OCI-LY1 (cell line): ENCODE data around the gene GFRA4.

Experiments
- H2AFZ ChIP-seq: fragments of 200-600 bp; sonication (generic), shearing (Covaris generic); 2 replicates; pipeline ENCODE4 v1.6.0; 2014; ENCODE audit warnings: antibody characterized with exemption, mild to moderate bottlenecking, low read length
- H3F3A ChIP-seq: fragments of 200-600 bp; sonication (generic), shearing (Covaris generic); 2 replicates; pipeline ENCODE4 v1.6.0; 2014; ENCODE audit warnings: mild to moderate bottlenecking, antibody characterized with exemption, low read length, moderate library complexity; ENCODE audit not compliant: insufficient read depth
- H3K27ac ChIP-seq: fragments of 200-600 bp; sonication (generic); 2 replicates; pipeline ENCODE4 v1.5.1; 2014; ENCODE audit warnings: low read length, mixed run types, mild to moderate bottlenecking, low read depth; ENCODE audit not compliant: poor library complexity, severe bottlenecking
- H3K27me3 ChIP-seq: fragments of 200-600 bp; sonication (generic); 2 replicates; pipeline ENCODE4 v1.6.0; 2014; ENCODE audit warnings: antibody characterized with exemption, mild to moderate bottlenecking, low read length, moderate library complexity; ENCODE audit not compliant: insufficient read depth
- H3K36me3 ChIP-seq: fragments of 200-600 bp; sonication (generic); 2 replicates; pipeline ENCODE4 v1.6.1; 2014; ENCODE audit warnings: mild to moderate bottlenecking, antibody characterized with exemption, low read length, moderate library complexity, mixed read lengths; ENCODE audit not compliant: insufficient read depth
- H3K4me1 ChIP-seq: fragments of 200-600 bp; sonication (generic); 2 replicates; pipeline ENCODE4 v1.5.1; 2014; ENCODE audit warnings: mild to moderate bottlenecking, low read length, moderate library complexity; ENCODE audit not compliant: insufficient read depth, severe bottlenecking
- H3K4me2 ChIP-seq: fragments of 200-600 bp; sonication (generic), shearing (Covaris generic); 2 replicates; pipeline ENCODE4 v1.6.1; 2014; ENCODE audit warnings: low read length
- H3K4me3 ChIP-seq: fragments of 200-600 bp; sonication (generic); 2 replicates; pipeline ENCODE4 v1.5.1; 2014; ENCODE audit warnings: low read length, low read depth, mild to moderate bottlenecking, mixed read lengths; ENCODE audit not compliant: poor library complexity, severe bottlenecking
- H3K79me2 ChIP-seq: fragments of 200-600 bp; shearing (Covaris generic); 2 replicates; pipeline ENCODE4 v1.6.1; 2016; ENCODE audit warnings: mixed run types, low read length, mixed read lengths; ENCODE audit not compliant: insufficient read depth
- H3K9ac ChIP-seq: fragments of 200-600 bp; sonication (generic), shearing (Covaris generic); 2 replicates; pipeline ENCODE4 v1.6.1; 2014; ENCODE audit warnings: mild to moderate bottlenecking, low read length, mixed read lengths
- H3K9me2 ChIP-seq: fragments of 200-600 bp; sonication (generic), shearing (Covaris generic); 2 replicates; pipeline ENCODE4 v1.6.1; 2014; ENCODE audit warnings: low read depth, mild to moderate bottlenecking, low read length, mixed read lengths
- H3K9me3 ChIP-seq: fragments of 200-600 bp; shearing (Covaris generic); 2 replicates; pipeline ENCODE4 v1.6.1; 2014; ENCODE audit warnings: low read length, mixed read lengths
- H4K20me1 ChIP-seq: fragments of 200-600 bp; sonication (generic), shearing (Covaris generic); 2 replicates; pipeline ENCODE4 v1.6.0; 2016; ENCODE audit warnings: mild to moderate bottlenecking, low read length; ENCODE audit not compliant: insufficient read depth
- EZH2 ChIP-seq: fragments of 200-600 bp; sonication (generic), shearing (Covaris generic); IDR thresholded peaks from 2 replicates; pipeline ENCODE4 v1.8.0; 2017; ENCODE audit warnings: borderline replicate concordance, mixed run types, mild to moderate bottlenecking, antibody characterized with exemption, low read length, moderate library complexity, mixed read lengths
- TF ChIP-seq, protein P1 (sequence below): fragments of 200-600 bp; sonication (generic), shearing (Covaris generic); IDR thresholded peaks from 2 replicates; pipeline ENCODE4 v1.5.1; 2017; ENCODE audit warnings: mild to moderate bottlenecking, antibody characterized with exemption, low read length, moderate library complexity, mixed read lengths

Gene GFRA4

DNA sequence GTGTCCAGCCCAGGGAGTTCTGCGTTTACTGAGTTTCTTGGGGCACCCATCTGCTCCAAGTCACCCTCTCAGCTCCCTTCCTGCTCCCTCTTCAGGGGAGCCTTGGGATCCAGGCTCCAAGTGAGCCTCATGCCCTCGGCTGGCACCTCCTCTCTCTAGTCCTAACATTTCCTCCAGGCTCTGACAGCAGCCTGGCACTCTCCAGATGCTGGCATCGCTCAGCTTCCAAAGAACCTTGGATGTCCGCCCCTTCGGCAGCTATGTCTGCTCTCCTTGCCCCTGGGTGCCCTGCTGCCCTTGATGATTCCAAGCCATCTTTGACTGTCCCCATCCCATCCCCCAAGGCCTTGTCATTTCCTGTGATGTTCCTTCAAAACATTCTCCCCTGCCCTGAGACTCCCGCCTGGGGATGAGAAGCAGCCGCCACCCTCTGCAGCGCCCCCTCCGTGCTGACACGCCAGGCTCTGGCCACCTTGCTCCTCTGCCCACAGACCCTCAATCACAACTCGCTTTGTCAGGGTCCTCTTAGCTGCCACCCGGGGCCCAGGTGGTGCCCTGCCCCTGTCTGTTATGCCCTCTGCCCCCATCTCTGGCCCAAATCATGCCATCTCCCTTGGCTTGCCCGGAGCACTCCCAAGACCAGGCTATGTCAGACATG is 6.6 kb upstream of the GFRA4 start:
- H3K9me3 ChIP-seq = no peaks in the 10 kb centered on the region
- no peaks in the 10 kb centered on the region for H3K4me1 ChIP-seq
- TF ChIP-seq, protein P1, sequence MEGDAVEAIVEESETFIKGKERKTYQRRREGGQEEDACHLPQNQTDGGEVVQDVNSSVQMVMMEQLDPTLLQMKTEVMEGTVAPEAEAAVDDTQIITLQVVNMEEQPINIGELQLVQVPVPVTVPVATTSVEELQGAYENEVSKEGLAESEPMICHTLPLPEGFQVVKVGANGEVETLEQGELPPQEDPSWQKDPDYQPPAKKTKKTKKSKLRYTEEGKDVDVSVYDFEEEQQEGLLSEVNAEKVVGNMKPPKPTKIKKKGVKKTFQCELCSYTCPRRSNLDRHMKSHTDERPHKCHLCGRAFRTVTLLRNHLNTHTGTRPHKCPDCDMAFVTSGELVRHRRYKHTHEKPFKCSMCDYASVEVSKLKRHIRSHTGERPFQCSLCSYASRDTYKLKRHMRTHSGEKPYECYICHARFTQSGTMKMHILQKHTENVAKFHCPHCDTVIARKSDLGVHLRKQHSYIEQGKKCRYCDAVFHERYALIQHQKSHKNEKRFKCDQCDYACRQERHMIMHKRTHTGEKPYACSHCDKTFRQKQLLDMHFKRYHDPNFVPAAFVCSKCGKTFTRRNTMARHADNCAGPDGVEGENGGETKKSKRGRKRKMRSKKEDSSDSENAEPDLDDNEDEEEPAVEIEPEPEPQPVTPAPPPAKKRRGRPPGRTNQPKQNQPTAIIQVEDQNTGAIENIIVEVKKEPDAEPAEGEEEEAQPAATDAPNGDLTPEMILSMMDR = no peak
- no peak for TF ChIP-seq EZH2
- H3K79me2 ChIP-seq = no peaks in the 10 kb centered on the region
- no peak overlapping the region for H3K27ac ChIP-seq
- no peaks in the 10 kb centered on the region for H4K20me1 ChIP-seq
- no peaks in the 10 kb centered on the region for H3K36me3 ChIP-seq
- no peaks in the 10 kb centered on the region for H3K9me2 ChIP-seq
- H3F3A ChIP-seq = no peaks in the 10 kb centered on the region
- no peak overlapping the region for H3K9ac ChIP-seq
- no peak overlapping the region for H3K4me3 ChIP-seq
- 0 out of 2 replicates have a peak, but pooled peaks cover 4% of the 10 kb centered on the region for H3K27me3 ChIP-seq
- no peak overlapping the region for H2AFZ ChIP-seq
- no peak overlapping the region for H3K4me2 ChIP-seq

DNA sequence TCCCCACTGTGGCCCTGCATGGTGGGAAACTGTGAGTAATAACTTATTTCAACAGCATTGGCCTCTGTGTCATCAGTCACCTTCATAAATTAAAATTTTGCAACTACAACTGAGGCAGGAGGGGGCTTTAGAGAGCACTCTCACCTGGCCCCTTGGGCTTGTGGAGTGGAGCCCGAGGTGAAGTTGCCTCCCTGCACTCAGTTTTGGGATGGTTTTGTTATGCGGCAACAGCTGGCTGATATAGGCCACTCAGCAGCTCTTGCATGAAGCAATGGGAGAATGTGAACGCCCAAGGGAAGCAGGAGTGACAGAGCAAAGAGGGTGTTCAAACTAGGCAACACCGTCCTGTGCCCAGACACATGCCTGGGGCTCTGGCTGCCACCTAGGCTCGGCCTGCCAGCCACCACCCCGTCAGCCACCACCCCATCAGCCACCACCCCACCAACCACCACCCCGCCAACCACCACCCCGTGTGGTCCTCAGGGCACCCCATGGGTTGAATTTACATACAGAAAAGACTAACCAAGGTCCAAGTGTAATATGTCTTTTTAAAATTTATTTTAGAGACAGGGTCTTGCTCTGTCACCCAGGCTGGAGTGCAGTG is 4.3 kb upstream of the GFRA4 start:
- H3K4me1 ChIP-seq = no peaks in the 10 kb centered on the region
- no peaks in the 10 kb centered on the region for H3K9me3 ChIP-seq
- no peak for TF ChIP-seq EZH2
- TF ChIP-seq, protein P1 = no peak
- H3K27me3 ChIP-seq = 0 out of 2 replicates have a peak, but pooled peaks cover 4% of the 10 kb centered on the region
- H3K79me2 ChIP-seq = no peaks in the 10 kb centered on the region
- H3K4me2 ChIP-seq = no peak overlapping the region
- no peak overlapping the region for H3K27ac ChIP-seq
- H3F3A ChIP-seq = no peaks in the 10 kb centered on the region
- no peaks in the 10 kb centered on the region for H4K20me1 ChIP-seq
- H2AFZ ChIP-seq = no peak overlapping the region
- H3K36me3 ChIP-seq = no peaks in the 10 kb centered on the region
- no peak overlapping the region for H3K9ac ChIP-seq
- no peaks in the 10 kb centered on the region for H3K9me2 ChIP-seq
- no peak overlapping the region for H3K4me3 ChIP-seq

DNA sequence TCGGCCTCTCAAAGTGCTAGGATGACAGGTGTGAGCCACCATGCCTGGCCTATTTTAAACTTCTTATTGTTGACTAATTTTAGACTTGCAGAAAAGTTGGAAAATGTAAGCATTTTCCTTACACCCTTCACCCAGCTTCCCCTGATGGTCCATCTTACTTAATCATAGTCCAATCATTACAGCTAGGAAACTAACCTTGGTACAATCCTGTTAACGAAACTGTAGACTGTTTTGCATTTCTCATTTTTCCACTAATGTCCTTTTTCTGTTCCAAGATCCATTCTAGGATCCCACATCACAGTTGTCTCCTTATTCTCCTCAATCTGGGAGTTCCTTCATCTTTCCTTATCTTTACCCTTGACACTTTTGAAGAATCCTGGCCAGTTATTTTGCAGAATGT is 659 bp upstream of the GFRA4 start:
- H3K9me3 ChIP-seq = no peaks in the 10 kb centered on the region
- TF ChIP-seq, protein P1 = no peak
- TF ChIP-seq EZH2 = no peak
- H3K9ac ChIP-seq = no peak overlapping the region
- no peaks in the 10 kb centered on the region for H3F3A ChIP-seq
- H3K4me3 ChIP-seq = no peak overlapping the region
- no peaks in the 10 kb centered on the region for H3K9me2 ChIP-seq
- H3K79me2 ChIP-seq = no peaks in the 10 kb centered on the region
- no peaks in the 10 kb centered on the region for H4K20me1 ChIP-seq
- H3K4me2 ChIP-seq = no peak overlapping the region
- H3K4me1 ChIP-seq = no peaks in the 10 kb centered on the region
- no peak overlapping the region for H2AFZ ChIP-seq
- no peak overlapping the region for H3K27ac ChIP-seq
- no peaks in the 10 kb centered on the region for H3K36me3 ChIP-seq
- H3K27me3 ChIP-seq = 0 out of 2 replicates have a peak, but pooled peaks cover 7% of the 10 kb centered on the region
